ENCODE measurements around the gene GALNTL6.
"Not testable (repeated sequence)": the region's sequence is repeated elsewhere in the genome, so short reads cannot be mapped to it uniquely, and the experiment has no call there.

The GALNTL6 gene

GRCh38 chr4:172776203-172776861 lies 963.1 kb downstream of the GALNTL6 start:
- DNase-seq = no peak

- no peak for DNase-seq
These were observed 964.7 kb downstream of the GALNTL6 start for GRCh38 chr4:172777729-172778431.

- DNase-seq = no peak
These were observed 965.4 kb downstream of the GALNTL6 start for GRCh38 chr4:172778583-172778982.

- no peak for DNase-seq
These were observed 967.4 kb downstream of the GALNTL6 start for GRCh38 chr4:172780566-172781081.

GRCh38 chr4:172785613-172786012 lies 972.4 kb downstream of the GALNTL6 start:
- no peak for DNase-seq

GRCh38 chr4:172786039-172786792 lies 973.0 kb downstream of the GALNTL6 start:
- DNase-seq = no peak

- no peak for DNase-seq
These were observed 973.9 kb downstream of the GALNTL6 start for GRCh38 chr4:172787111-172787510.

- no peak for DNase-seq
These were observed 978.6 kb downstream of the GALNTL6 start for GRCh38 chr4:172791841-172792240.

GRCh38 chr4:172793565-172794306 lies 980.5 kb downstream of the GALNTL6 start:
- DNase-seq = no peak

- DNase-seq = no peak
These were observed 981.1 kb downstream of the GALNTL6 start for GRCh38 chr4:172794307-172794703.

- DNase-seq = not testable (repeated sequence)
These were observed 984.1 kb downstream of the GALNTL6 start for GRCh38 chr4:172797281-172797680.

- no peak for DNase-seq
These were observed 988.8 kb downstream of the GALNTL6 start for GRCh38 chr4:172802032-172802431.

- DNase-seq = no peak
These were observed 993.6 kb downstream of the GALNTL6 start for GRCh38 chr4:172806841-172807240.

GRCh38 chr4:172808196-172808595 lies 995.0 kb downstream of the GALNTL6 start:
- no peak for DNase-seq

- no peak for DNase-seq
These were observed 996.1 kb downstream of the GALNTL6 start for GRCh38 chr4:172809319-172809718.

GRCh38 chr4:172813359-172813923 lies 1000.2 kb downstream of the GALNTL6 start:
- DNase-seq = no peak

GRCh38 chr4:172815499-172816164 lies 1002.4 kb downstream of the GALNTL6 start:
- no peak for DNase-seq

GRCh38 chr4:172818901-172819300 lies 1005.7 kb downstream of the GALNTL6 start:
- DNase-seq = no peak

- no peak for DNase-seq
These were observed 1006.1 kb downstream of the GALNTL6 start for GRCh38 chr4:172819353-172819752.

- no peak for DNase-seq
These were observed 1009.1 kb downstream of the GALNTL6 start for GRCh38 chr4:172822331-172822730.

- DNase-seq = no peak
These were observed 1013.1 kb downstream of the GALNTL6 start for GRCh38 chr4:172826346-172826745.

- no peak for DNase-seq
These were observed 1013.7 kb downstream of the GALNTL6 start for GRCh38 chr4:172826861-172827260.
